ENCODE measurements around the gene MAP4. TPM values are rescaled to one million over a fixed set of nuclear protein-coding genes. Genes with fewer than 3 reads are reported as not detected.

Gene MAP4
- total and polyA plus RNA-seq, 2 of the 13 experiments (the other 11 are each of a cell fraction or from before 2014, with no cell fraction given): 33.1 to 38.7 TPM

- no peak overlapping the region for H2AFZ ChIP-seq (ENCODE audit: low read length)
- H3K79me2 ChIP-seq (ENCODE audit: insufficient read depth, low read length): peaks cover 64% of the 10 kb centered on the region
- CTCF ChIA-PET (ENCODE audit: low intra/inter-chr PET ratio, low total read pairs): no interaction called here
- H4K20me1 ChIP-seq (ENCODE audit: insufficient read depth, low read length): no peaks in the 10 kb centered on the region
- in situ Hi-C loops (cut with HindIII; ENCODE audit: extremely low pct_ligation_motif_present, low pct_unique_long_range_greater_than_20kb): no loop called here
- no peaks in the 10 kb centered on the region for H3K36me3 ChIP-seq (replicated peaks in 1 of 2; ENCODE audit: control insufficient read depth in 1 of 2, insufficient read depth in 2 of 2, low read length in 2 of 2)
- DNase-seq (ENCODE audit: low spot score) (peak; percentile 59), ATAC-seq (peak; percentile 39; the same call in 1 of the 3 replicates), FAIRE-seq (no peak)
- intact Hi-C loops (cut with micrococcal nuclease; ENCODE audit: unreplicated experiment): no loop called here
- H3K27ac ChIP-seq (ENCODE audit: extremely low read length, insufficient read depth, low read length): peak overlapping the region; percentile 7
- POLR2A ChIA-PET: interaction anchor here (0.8 kb wide), 1 partner anchor 21 kb away, joined by 4 read pairs; no protein-coding TSS in a partner anchor
- no peak overlapping the region for H3K4me3 ChIP-seq (replicated peaks in 1 of 3; ENCODE audit: insufficient read depth in 1 of 3, low read depth in 2 of 3, low read length in 3 of 3)
- no TSS peak for BruUV-seq (replicated peaks)
- H3K27me3 ChIP-seq (ENCODE audit: control insufficient read depth in 1 of 2, insufficient read depth in 2 of 2, low read length in 2 of 2): no peaks in the 10 kb centered on the region
- WGBS (ENCODE audit: low lambda C conversion rate): 85% methylated on average over 2 of the region's 2 CpGs
- TF ChIP-seq SOX13 (IDR thresholded peaks at IDR 0.05): no peak
- TF ChIP-seq SOX13 (CRISPR knock-in tag; conservative IDR thresholded peaks at IDR 0.05 in 1 of 2, IDR thresholded peaks at IDR 0.05 in 1 of 2): peak in 1 of 2 experiments; percentile 42; a peak in 1 of 4 replicates
- no peak for TF ChIP-seq SAP130 (CRISPR knock-in tag; IDR thresholded peaks at IDR 0.05; ENCODE audit: low read depth)
- H3K9ac ChIP-seq (ENCODE audit: insufficient read depth, low read depth, low read length): no peak overlapping the region
- peaks cover 50% of the 10 kb centered on the region for H3K4me1 ChIP-seq (ENCODE audit: insufficient read depth, low read length)
- no peak overlapping the region for H3K4me2 ChIP-seq (ENCODE audit: low read depth, low read length)
- no peaks in the 10 kb centered on the region for H3K9me3 ChIP-seq (ENCODE audit: low read length)
Measured at GRCh38 chr3:48034000-48034516, 17.8 kb upstream of the MAP4 start.

GRCh38 chr3:48030188-48030587 is 14.0 kb upstream of the MAP4 start:
- no peak overlapping the region for H3K4me2 ChIP-seq (ENCODE audit: low read depth, low read length)
- H3K27ac ChIP-seq (ENCODE audit: extremely low read length, insufficient read depth, low read length): no peak overlapping the region
- peaks cover 51% of the 10 kb centered on the region for H3K4me1 ChIP-seq (ENCODE audit: insufficient read depth, low read length)
- no peaks in the 10 kb centered on the region for H3K36me3 ChIP-seq (replicated peaks in 1 of 2; ENCODE audit: control insufficient read depth in 1 of 2, insufficient read depth in 2 of 2, low read length in 2 of 2)
- no peak overlapping the region for H3K9ac ChIP-seq (ENCODE audit: insufficient read depth, low read depth, low read length)
- H3K9me3 ChIP-seq (ENCODE audit: low read length): no peaks in the 10 kb centered on the region
- ChIA-PET CTCF (ENCODE audit: low intra/inter-chr PET ratio, low total read pairs) (no interaction called here), POLR2A (no interaction called here)
- BruUV-seq (replicated peaks): no TSS peak
- DNase-seq (ENCODE audit: low spot score) (no peak), FAIRE-seq (no peak), ATAC-seq (no peak)
- no peaks in the 10 kb centered on the region for H3K27me3 ChIP-seq (ENCODE audit: control insufficient read depth in 1 of 2, insufficient read depth in 2 of 2, low read length in 2 of 2)
- H2AFZ ChIP-seq (ENCODE audit: low read length): no peak overlapping the region
- 98% methylated on average over 3 of the region's 3 CpGs for WGBS (ENCODE audit: low lambda C conversion rate)
- peaks cover 70% of the 10 kb centered on the region for H3K79me2 ChIP-seq (ENCODE audit: insufficient read depth, low read length)
- TF ChIP-seq GFI1 (CRISPR knock-in tag; IDR thresholded peaks at IDR 0.05; ENCODE audit: borderline replicate concordance) (no peak), BCL6 (CRISPR knock-in tag; IDR thresholded peaks at IDR 0.05) (no peak), TP53 (CRISPR knock-in tag; conservative IDR thresholded peaks at IDR 0.05) (no peak), ONECUT2 (CRISPR knock-in tag; IDR thresholded peaks at IDR 0.05) (no peak), ZNF431 (CRISPR knock-in tag; IDR thresholded peaks at IDR 0.05; ENCODE audit: borderline replicate concordance, low read depth) (no peak), NFKBIZ (CRISPR knock-in tag; IDR thresholded peaks at IDR 0.05) (no peak), SNAI1 (CRISPR knock-in tag; IDR thresholded peaks at IDR 0.05; ENCODE audit: borderline replicate concordance) (no peak), ZNF326 (CRISPR knock-in tag; IDR thresholded peaks at IDR 0.05; ENCODE audit: borderline replicate concordance) (no peak)
- intact Hi-C loops (cut with micrococcal nuclease; ENCODE audit: unreplicated experiment): no loop called here
- in situ Hi-C loops (cut with HindIII; ENCODE audit: extremely low pct_ligation_motif_present, low pct_unique_long_range_greater_than_20kb): no loop called here
- H4K20me1 ChIP-seq (ENCODE audit: insufficient read depth, low read length): no peaks in the 10 kb centered on the region; the same call in 1 of the 2 replicates
- no peak overlapping the region for H3K4me3 ChIP-seq (replicated peaks in 1 of 3; ENCODE audit: insufficient read depth in 1 of 3, low read depth in 2 of 3, low read length in 3 of 3)
